Kidney (tissue), 14 donors: Measurements from ENCODE around the gene HECTD4. TPM values are rescaled to one million over a fixed set of nuclear protein-coding genes. Genes with fewer than 3 reads are reported as not detected.

Source experiments
- DNase-seq, 5 donors: peaks; one replicate each; pipeline ENCODE4 v3.0.0-alpha.2; 2013 to 2020
- FAIRE-seq: peaks from 2 replicates; lab custom pipeline; 2012; peaks lifted over from hg19 to GRCh38; lab: Jason Lieb, UNC
- H3K27ac ChIP-seq, 2 donors: one replicate each; pipeline ENCODE4 v1.7.0; 2013; ENCODE audit warnings: low read depth in 2 of 2, low read length in 2 of 2, inconsistent platforms in 1 of 2
- H3K27me3 ChIP-seq: one replicate; pipeline ENCODE4 v1.7.1; 2013; ENCODE audit warnings: low read length, inconsistent platforms; ENCODE audit not compliant: control insufficient read depth, insufficient read depth
- H3K36me3 ChIP-seq, 3 donors: one replicate each; pipeline versions ENCODE4 v1.7.0 to v1.7.1; 2013; ENCODE audit warnings: low read length in 3 of 3, control low read depth in 1 of 3, inconsistent platforms in 1 of 3; ENCODE audit not compliant: insufficient read depth in 3 of 3, control insufficient read depth in 2 of 3
- H3K4me1 ChIP-seq, 3 donors: one replicate each; pipeline versions ENCODE4 v1.7.0 to v1.7.1; 2013; ENCODE audit warnings: low read length in 3 of 3, inconsistent platforms in 1 of 3, low read depth in 1 of 3; ENCODE audit not compliant: control insufficient read depth in 2 of 3, insufficient read depth in 2 of 3
- H3K4me3 ChIP-seq, 3 donors: one replicate each; pipeline versions ENCODE4 v1.7.0 to v1.8.1; 2013; ENCODE audit warnings: low read length in 3 of 3, control low read depth in 1 of 3, inconsistent platforms in 1 of 3
- H3K9ac ChIP-seq, 3 donors: one replicate each; pipeline versions ENCODE4 v1.7.0 to v1.7.1; 2013; ENCODE audit warnings: low read length in 3 of 3, control low read depth in 1 of 3, inconsistent platforms in 1 of 3
- H3K9me3 ChIP-seq, 3 donors: one replicate each; pipeline versions ENCODE4 v1.7.0 to v1.7.1; 2013; ENCODE audit warnings: low read length in 3 of 3, control low read depth in 1 of 3, inconsistent platforms in 1 of 3; ENCODE audit not compliant: control insufficient read depth in 2 of 3, insufficient read depth in 1 of 3
- intact Hi-C: fragments of 100-400 bp; cut with DNase I; formaldehyde crosslinking; loops from one replicate; pipeline ENCODE4 v1.11.1; 2022
- polyA plus RNA-seq: library from polyadenylated mRNA; stranded (reverse); fragments of 350-450 nt; fragmentation: Illumina TruSeq; extraction: RNeasy Lipid Tissue Mini Kit (QIAGEN cat#74804); gene quantifications from one replicate; pipeline ENCODE4 v1.2.3, GENCODE V29; 2014; ENCODE audit warnings: low read depth, low replicate concordance; ENCODE audit not compliant: insufficient read depth
- total RNA-seq: library from RNA; stranded (reverse); fragmentation: NEBNext Ultra II Directional; extraction: Animal tissue kit (Norgen Biotek cat#: 25700); gene quantifications from one replicate; pipeline ENCODE4 v1.2.1, GENCODE V29; 2021
- TF ChIP-seq, protein P1 (sequence below): IDR thresholded peaks from 3 replicates; pipeline ENCODE4 v1.5.1; 2012; ENCODE audit warnings: mild to moderate bottlenecking, moderate library complexity, borderline replicate concordance; ENCODE audit not compliant: insufficient read depth; ENCODE audit errors: extremely low read depth
- donor health status: control.
- donor health status: control.
- donor health status: control.
- donor health status: control.
- donor health status: control.
- donor health status: DM: yes; HTN: yes; CAD: no.
- donor health status: Normal renal cell carcinoma (clear cell type).

HECTD4 gene
- total and polyA plus RNA-seq, 2 donors from 2014 or later = 15.6 to 53.1 TPM

DNA sequence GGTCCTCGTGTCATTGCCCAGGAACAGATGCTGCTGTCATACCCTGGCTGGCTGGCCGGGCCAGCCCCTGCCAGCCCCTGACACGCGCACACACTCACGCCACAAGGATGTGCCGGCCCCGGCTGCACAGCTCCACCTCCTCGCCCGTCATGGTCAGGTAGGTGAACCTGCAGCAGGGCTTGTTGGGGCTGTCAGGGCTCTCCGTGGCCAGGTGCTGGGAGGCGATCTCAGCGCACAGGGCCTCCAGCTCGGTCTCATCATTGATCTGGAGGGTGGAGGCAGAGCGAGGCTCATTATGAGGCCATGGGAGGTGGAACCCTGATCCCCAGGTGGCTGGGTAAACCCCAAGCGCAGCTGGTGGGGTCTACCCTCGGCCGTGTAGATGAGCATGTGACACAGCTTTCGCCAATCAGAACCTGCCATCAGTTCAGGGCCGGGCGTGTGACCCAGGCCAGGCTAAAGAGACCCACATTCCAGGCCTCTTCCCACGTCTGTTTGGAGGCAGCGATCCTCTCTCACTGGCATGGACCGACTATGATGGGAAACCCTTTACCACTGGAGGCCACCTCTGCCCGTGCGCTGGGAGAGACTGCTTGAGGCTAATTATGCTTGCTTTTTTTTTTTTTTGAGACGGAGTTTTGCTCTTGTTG, 218.1 kb downstream of the HECTD4 start:
- H3K4me1 ChIP-seq = no peaks in the 10 kb centered on the region
- no peak overlapping the region for H3K4me3 ChIP-seq
- H3K9ac ChIP-seq = no peak overlapping the region
- no peak for FAIRE-seq
- TF ChIP-seq, protein P1, sequence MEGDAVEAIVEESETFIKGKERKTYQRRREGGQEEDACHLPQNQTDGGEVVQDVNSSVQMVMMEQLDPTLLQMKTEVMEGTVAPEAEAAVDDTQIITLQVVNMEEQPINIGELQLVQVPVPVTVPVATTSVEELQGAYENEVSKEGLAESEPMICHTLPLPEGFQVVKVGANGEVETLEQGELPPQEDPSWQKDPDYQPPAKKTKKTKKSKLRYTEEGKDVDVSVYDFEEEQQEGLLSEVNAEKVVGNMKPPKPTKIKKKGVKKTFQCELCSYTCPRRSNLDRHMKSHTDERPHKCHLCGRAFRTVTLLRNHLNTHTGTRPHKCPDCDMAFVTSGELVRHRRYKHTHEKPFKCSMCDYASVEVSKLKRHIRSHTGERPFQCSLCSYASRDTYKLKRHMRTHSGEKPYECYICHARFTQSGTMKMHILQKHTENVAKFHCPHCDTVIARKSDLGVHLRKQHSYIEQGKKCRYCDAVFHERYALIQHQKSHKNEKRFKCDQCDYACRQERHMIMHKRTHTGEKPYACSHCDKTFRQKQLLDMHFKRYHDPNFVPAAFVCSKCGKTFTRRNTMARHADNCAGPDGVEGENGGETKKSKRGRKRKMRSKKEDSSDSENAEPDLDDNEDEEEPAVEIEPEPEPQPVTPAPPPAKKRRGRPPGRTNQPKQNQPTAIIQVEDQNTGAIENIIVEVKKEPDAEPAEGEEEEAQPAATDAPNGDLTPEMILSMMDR = no peak
- no peak overlapping the region for H3K27ac ChIP-seq
- intact Hi-C loops = no loop called here
- no peaks in the 10 kb centered on the region for H3K9me3 ChIP-seq
- H3K36me3 ChIP-seq = peaks cover 3 to 20% (median 4%) of the 10 kb centered on the region in 3 donors
- no peaks in the 10 kb centered on the region for H3K27me3 ChIP-seq
- peak in 1 of 5 donors; percentile 24 for DNase-seq

DNA sequence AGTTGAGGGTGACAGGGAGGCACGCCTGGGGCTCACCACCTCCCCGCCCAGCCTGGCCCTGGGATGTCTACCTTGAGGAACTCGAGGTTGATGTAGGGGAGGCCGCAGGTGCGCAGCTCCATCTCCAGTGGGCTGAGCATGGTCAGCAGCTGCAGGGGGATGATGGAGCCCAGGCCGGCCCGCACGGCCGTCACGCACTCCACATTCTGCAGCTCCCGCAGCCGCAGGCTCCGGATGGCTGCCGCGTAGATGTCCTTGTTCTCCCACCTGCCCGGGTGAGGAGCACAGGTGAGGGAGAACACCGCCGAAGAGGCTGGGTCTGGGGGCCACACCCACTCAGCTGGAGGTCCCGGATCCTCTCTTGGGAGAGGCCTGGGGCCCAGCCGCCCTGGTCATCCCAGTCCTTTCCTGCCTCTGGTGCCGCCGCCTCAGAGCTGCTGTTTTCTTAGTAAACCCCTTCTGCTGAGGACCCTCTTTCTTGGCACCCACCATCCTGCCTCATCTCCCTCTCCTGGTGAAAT, 218.7 kb downstream of the HECTD4 start:
- TF ChIP-seq, protein P1 = no peak
- H3K27me3 ChIP-seq = no peaks in the 10 kb centered on the region
- peaks cover 3 to 20% (median 4%) of the 10 kb centered on the region in 3 donors for H3K36me3 ChIP-seq
- H3K4me3 ChIP-seq = no peak overlapping the region
- DNase-seq (peak in 1 of 5 donors; percentile 20), FAIRE-seq (no peak)
- H3K27ac ChIP-seq = no peak overlapping the region
- H3K9ac ChIP-seq = no peak overlapping the region
- no peaks in the 10 kb centered on the region for H3K4me1 ChIP-seq
- intact Hi-C loops = no loop called here
- no peaks in the 10 kb centered on the region for H3K9me3 ChIP-seq

DNA sequence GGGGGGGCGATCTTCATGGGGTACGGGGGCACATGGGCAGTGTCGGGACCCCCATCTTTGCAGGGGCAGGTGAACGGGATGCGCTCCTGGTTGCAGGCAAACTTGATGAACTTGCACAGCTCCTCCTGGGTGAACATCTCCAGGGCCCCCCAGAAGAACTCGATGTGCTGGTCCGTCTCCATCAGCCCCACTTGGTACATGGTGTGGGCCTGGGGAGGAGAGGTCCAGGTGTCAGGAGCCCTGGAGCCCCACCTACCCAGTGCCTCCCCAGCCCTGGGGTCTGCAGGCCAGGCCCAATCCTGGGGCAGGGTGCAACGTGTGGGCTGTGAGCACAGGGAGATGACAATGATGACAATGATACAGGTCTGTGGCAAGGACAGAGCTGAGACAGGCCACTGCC, 219.2 kb downstream of the HECTD4 start:
- no peaks in the 10 kb centered on the region for H3K4me1 ChIP-seq
- FAIRE-seq (no peak), DNase-seq (peak in 1 of 5 donors; percentile 27)
- H3K27me3 ChIP-seq = no peaks in the 10 kb centered on the region
- H3K36me3 ChIP-seq = peaks cover 3 to 20% (median 4%) of the 10 kb centered on the region in 3 donors
- TF ChIP-seq, protein P1 = no peak
- intact Hi-C loops = no loop called here
- no peaks in the 10 kb centered on the region for H3K9me3 ChIP-seq
- no peak overlapping the region for H3K9ac ChIP-seq
- H3K27ac ChIP-seq = no peak overlapping the region
- H3K4me3 ChIP-seq = no peak overlapping the region
